Erythroblast (primary cell): Measurements from ENCODE around the gene MSI2.

Source experiments
- GATA1 ChIP-seq: IDR thresholded peaks from 2 replicates; pipeline ENCODE4 v1.6.1; 2011; ENCODE audit warnings: low read depth, mild to moderate bottlenecking, control low read depth, low read length, moderate library complexity
- POLR2A ChIP-seq: IDR thresholded peaks from 2 replicates; pipeline ENCODE4 v1.6.1; 2011; ENCODE audit warnings: mild to moderate bottlenecking, low read length

DNA sequence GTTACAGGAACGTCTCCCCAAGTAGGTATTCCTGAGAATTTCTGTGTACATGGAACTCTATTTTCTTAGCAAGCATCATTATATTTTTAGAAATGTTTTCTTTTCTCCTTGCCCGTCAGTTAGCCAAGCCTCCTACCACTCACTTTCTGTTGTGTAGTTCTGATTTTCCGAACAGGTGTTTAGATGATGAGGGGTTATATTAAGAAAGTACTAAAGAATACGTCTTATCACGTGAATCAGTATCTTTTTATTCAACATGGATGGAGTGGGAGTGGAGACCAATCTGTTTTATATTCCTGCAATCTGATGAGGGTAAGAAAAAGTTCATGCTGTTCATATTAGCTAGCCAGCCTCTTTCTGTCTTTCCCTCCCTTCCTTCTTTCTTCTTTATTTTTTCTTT lies 29.4 kb downstream of the MSI2 start:
- TF ChIP-seq POLR2A (no peak), GATA1 (no peak)
